Upper lobe of left lung (tissue), 6 donors: Measurements from ENCODE around the gene SLC38A5. TPM values are rescaled to one million over a fixed set of nuclear protein-coding genes. Genes with fewer than 3 reads are reported as not detected.

Source experiments
- ATAC-seq, 2 donors: fragments of 200-7000 bp; cut with Tn5 transposase; one replicate each; pipeline ENCODE4 v1.9.1; 2022; ENCODE audit warnings: mild to moderate bottlenecking in 2 of 2, moderate library complexity in 2 of 2; ENCODE audit not compliant: low FRiP score in 2 of 2
- DNase-seq, 2 donors: peaks; one replicate each; pipeline ENCODE4 v3.0.0-alpha.2; 2019 to 2020
- H3K27ac ChIP-seq, 4 donors: fragments of 200-600 bp; sonication (generic); one replicate each; pipeline ENCODE4 v1.5.1; 2016 to 2019
- H3K27me3 ChIP-seq, 4 donors: fragments of 200-600 bp; sonication (generic); one replicate each; pipeline ENCODE4 v1.5.1; 2017 to 2019
- H3K36me3 ChIP-seq, 4 donors: fragments of 200-600 bp; sonication (generic); one replicate each; pipeline ENCODE4 v1.5.1; 2016 to 2019
- H3K4me1 ChIP-seq, 4 donors: fragments of 200-600 bp; sonication (generic); one replicate each; pipeline ENCODE4 v1.5.1; 2018 to 2019
- H3K4me3 ChIP-seq, 4 donors: fragments of 200-600 bp; sonication (generic); one replicate each; pipeline ENCODE4 v1.5.1; 2017 to 2019; ENCODE audit warnings: mild to moderate bottlenecking in 2 of 4, moderate library complexity in 1 of 4
- H3K9me3 ChIP-seq, 4 donors: fragments of 200-600 bp; sonication (generic); one replicate each; pipeline ENCODE4 v1.5.1; 2018 to 2019
- CTCF ChIP-seq, 6 experiments: fragments of 450-650 bp in 4 of 6; fragments of 200-600 bp in 2 of 6; sonication (generic) in 2 of 6; IDR thresholded peaks; one replicate each; pipeline ENCODE4 v1.5.1; 2016 to 2019; ENCODE audit warnings: antibody characterized with exemption in 6 of 6
- EP300 ChIP-seq, 4 donors: sonication (generic); formaldehyde crosslinking; IDR thresholded peaks; one replicate each; pipeline ENCODE4 v1.5.1; 2017; ENCODE audit warnings: antibody characterized with exemption in 4 of 4, control low read depth in 2 of 4
- POLR2A ChIP-seq, 4 donors: fragments of 450-650 bp; IDR thresholded peaks; one replicate each; pipeline ENCODE4 v1.5.1; 2016 to 2017; ENCODE audit warnings: antibody characterized with exemption in 4 of 4, mild to moderate bottlenecking in 2 of 4
- POLR2AphosphoS5 ChIP-seq, 2 donors: sonication (generic); formaldehyde crosslinking; IDR thresholded peaks; one replicate each; pipeline ENCODE4 v1.5.1; 2017; ENCODE audit warnings: antibody characterized with exemption in 2 of 2
- WGBS, 2 donors: methylation state at CpG; one replicate each; pipeline ENCODE4 v1.1.5; 2017 to 2018; 5-methylcytosine and 5-hydroxymethylcytosine counted together
- total RNA-seq, 6 donors: library from RNA; depleted of rRNA in 4 of 6; stranded (reverse); fragments of >200 nt in 4 of 6; gene quantifications; one replicate each; pipeline versions ENCODE4 v1.1.0 to v1.2.1, GENCODE V29; 2016 to 2021
- donor health status: DM: no; HTN: no; CAD: no; lungs with moderate emphysema.
- donor health status: DM: no; HTN: yes; CAD: no; lungs with severe emphysema.

SLC38A5 gene
- total RNA-seq, 6 donors from 2014 or later, result 10.2 to 32.4 (median 17.9) TPM

GRCh38 chrX:48489296-48489695 is 19.2 kb upstream of the SLC38A5 start:
- no peaks in the 10 kb centered on the region for H3K4me1 ChIP-seq
- H3K27ac ChIP-seq, result no peak overlapping the region
- H3K27me3 ChIP-seq, result no peaks in the 10 kb centered on the region
- H3K9me3 ChIP-seq, result peaks cover 0 to 4% (median 0%) of the 10 kb centered on the region in 4 donors
- H3K4me3 ChIP-seq, result no peak overlapping the region
- ATAC-seq (no peak), DNase-seq (no peak)
- peaks cover 0 to 4% (median 0%) of the 10 kb centered on the region in 4 donors for H3K36me3 ChIP-seq
- 81 to 94% methylated on average over 8 to 9 of the region's 9 CpGs for WGBS, 2 donors
- TF ChIP-seq POLR2AphosphoS5 (IDR thresholded peaks at IDR 0.05) (no peak), POLR2A (IDR thresholded peaks at IDR 0.05) (no peak), CTCF (IDR thresholded peaks at IDR 0.05) (no peak), EP300 (IDR thresholded peaks at IDR 0.05) (no peak)

- Histone ChIP-seq H3K4me1 (no peaks in the 10 kb centered on the region), H3K27me3 (no peaks in the 10 kb centered on the region), H3K9me3 (peaks cover 0 to 4% (median 0%) of the 10 kb centered on the region in 4 donors), H3K4me3 (no peak overlapping the region), H3K36me3 (peaks cover 0 to 15% (median 3%) of the 10 kb centered on the region in 4 donors), H3K27ac (no peak overlapping the region)
- DNase-seq, result no peak
- WGBS, 2 donors, result 97% methylated on average over 3 of the region's 3 CpGs; no CpG with 5 or more reads in 1 of the 2 donors
- ATAC-seq, result no peak
- TF ChIP-seq EP300 (IDR thresholded peaks at IDR 0.05) (no peak), CTCF (IDR thresholded peaks at IDR 0.05) (no peak), POLR2AphosphoS5 (IDR thresholded peaks at IDR 0.05) (no peak)
Measured at GRCh38 chrX:48488034-48488433, 18.0 kb upstream of the SLC38A5 start.

- Histone ChIP-seq H3K4me1 (no peaks in the 10 kb centered on the region), H3K4me3 (no peak overlapping the region), H3K36me3 (peaks cover 0 to 22% (median 5%) of the 10 kb centered on the region in 4 donors), H3K9me3 (peaks cover 0 to 4% (median 0%) of the 10 kb centered on the region in 4 donors), H3K27ac (no peak overlapping the region), H3K27me3 (no peaks in the 10 kb centered on the region)
- ATAC-seq, result peak; percentile 67 to 89
- no peak for DNase-seq
- TF ChIP-seq POLR2AphosphoS5 (IDR thresholded peaks at IDR 0.05) (no peak), EP300 (IDR thresholded peaks at IDR 0.05) (no peak), POLR2A (IDR thresholded peaks at IDR 0.05) (no peak), CTCF (IDR thresholded peaks at IDR 0.05) (no peak)
- 71 to 77% methylated on average over 4 to 9 of the region's 10 CpGs for WGBS, 2 donors
Measured at GRCh38 chrX:48487362-48487798, 17.3 kb upstream of the SLC38A5 start.

GRCh38 chrX:48482526-48482925 is 12.5 kb upstream of the SLC38A5 start:
- no peak overlapping the region for H3K27ac ChIP-seq
- H3K9me3 ChIP-seq, result no peaks in the 10 kb centered on the region
- no peak for DNase-seq
- 80 to 84% methylated on average over 1 to 7 of the region's 7 CpGs for WGBS, 2 donors
- ATAC-seq, result no peak
- peaks cover 0 to 42% (median 14%) of the 10 kb centered on the region in 4 donors for H3K36me3 ChIP-seq
- H3K4me1 ChIP-seq, result no peaks in the 10 kb centered on the region
- no peak overlapping the region for H3K4me3 ChIP-seq
- H3K27me3 ChIP-seq, result no peaks in the 10 kb centered on the region
- TF ChIP-seq EP300 (IDR thresholded peaks at IDR 0.05) (no peak), POLR2AphosphoS5 (IDR thresholded peaks at IDR 0.05) (no peak)

- Histone ChIP-seq H3K36me3 (peaks cover 0 to 42% (median 14%) of the 10 kb centered on the region in 4 donors), H3K27ac (no peak overlapping the region), H3K4me3 (no peak overlapping the region), H3K9me3 (no peaks in the 10 kb centered on the region), H3K4me1 (peaks cover 0 to 7% (median 0%) of the 10 kb centered on the region in 4 donors), H3K27me3 (no peaks in the 10 kb centered on the region)
- no peak for TF ChIP-seq POLR2A (IDR thresholded peaks at IDR 0.05)
- no peak for TF ChIP-seq POLR2AphosphoS5 (IDR thresholded peaks at IDR 0.05)
- TF ChIP-seq EP300 (IDR thresholded peaks at IDR 0.05), result no peak
- no peak for TF ChIP-seq CTCF (IDR thresholded peaks at IDR 0.05)
- WGBS, 2 donors, result 92 to 93% methylated on average over 3 of the region's 3 CpGs
- DNase-seq (no peak), ATAC-seq (no peak)
Measured at GRCh38 chrX:48480583-48480982, 10.5 kb upstream of the SLC38A5 start.
